OCI-LY7 (cell line): ENCODE results near the gene PSMG4. TPM values are rescaled to one million over a fixed set of nuclear protein-coding genes. Genes with fewer than 3 reads are reported as not detected.

Experiments used
- BruUV-seq: library from RNA; stranded (reverse); fragments of 400-500 nt; replicated peaks from 2 replicates; lab custom pipeline; 2021; lab: Mats Ljungman, UMichigan
- CTCF ChIA-PET: fragments of 300-600 bp; sonication (Branson Sonifier 250); formaldehyde crosslinking; loops from one replicate; lab custom pipeline; 2022; ENCODE audit warnings: antibody characterized with exemption; ENCODE audit not compliant: unreplicated experiment; lab: Charles Lee
- POLR2A ChIA-PET: fragments of 300-600 bp; sonication (Branson Sonifier 250); formaldehyde crosslinking; loops from one replicate; lab custom pipeline; 2022; ENCODE audit warnings: antibody characterized with exemption; lab: Charles Lee
- DNase-seq: peaks from one replicate; pipeline ENCODE4 v3.0.0-alpha.2; 2015; ENCODE audit warnings: low spot score
- H2AFZ ChIP-seq: fragments of 200-600 bp; sonication (generic), shearing (Covaris generic); 2 replicates; pipeline ENCODE4 v1.6.1; 2014; ENCODE audit warnings: mild to moderate bottlenecking, antibody characterized with exemption, low read length, moderate library complexity
- H3K27ac ChIP-seq: fragments of 200-600 bp; sonication (generic); 2 replicates; pipeline ENCODE4 v1.5.1; 2014; ENCODE audit warnings: mixed run types, low read depth, mild to moderate bottlenecking, moderate library complexity, low read length, inconsistent platforms; ENCODE audit not compliant: poor library complexity, severe bottlenecking
- H3K36me3 ChIP-seq: fragments of 200-600 bp; sonication (generic); 2 replicates; pipeline ENCODE4 v1.6.1; 2014; ENCODE audit warnings: mild to moderate bottlenecking, antibody characterized with exemption, low read length, moderate library complexity, mixed read lengths; ENCODE audit not compliant: insufficient read depth
- H3K4me1 ChIP-seq: fragments of 200-600 bp; sonication (generic); 2 replicates; pipeline ENCODE4 v1.5.1; 2014; ENCODE audit warnings: mild to moderate bottlenecking, low read length; ENCODE audit not compliant: insufficient read depth, poor library complexity, severe bottlenecking
- H3K4me2 ChIP-seq: fragments of 200-600 bp; sonication (generic); 2 replicates; pipeline ENCODE4 v1.6.1; 2014; ENCODE audit warnings: mild to moderate bottlenecking, low read length
- H3K4me3 ChIP-seq: fragments of 200-600 bp; sonication (generic); 2 replicates; pipeline ENCODE4 v1.5.1; 2014; ENCODE audit warnings: mild to moderate bottlenecking, low read depth, low read length; ENCODE audit not compliant: poor library complexity, severe bottlenecking
- H3K79me2 ChIP-seq: fragments of 200-600 bp; sonication (generic); 2 replicates; pipeline ENCODE4 v1.6.1; 2016; ENCODE audit warnings: low read depth, mild to moderate bottlenecking, low read length, moderate library complexity, mixed read lengths; ENCODE audit not compliant: insufficient read depth
- H3K9me2 ChIP-seq: fragments of 200-600 bp; sonication (generic); 2 replicates; pipeline ENCODE4 v1.6.1; 2016; ENCODE audit warnings: mild to moderate bottlenecking, low read length, mixed read lengths; ENCODE audit not compliant: insufficient read depth
- H3K9me3 ChIP-seq: fragments of 200-600 bp; sonication (generic); 2 replicates; pipeline ENCODE4 v1.6.1; 2014; ENCODE audit warnings: mild to moderate bottlenecking, mixed run types, low read length, mixed read lengths
- H4K20me1 ChIP-seq: fragments of 200-600 bp; sonication (generic); 2 replicates; pipeline ENCODE4 v1.6.1; 2014; ENCODE audit warnings: mild to moderate bottlenecking, antibody characterized with exemption, low read length, moderate library complexity, mixed read lengths; ENCODE audit not compliant: insufficient read depth
- CTCF ChIP-seq: fragments of 200-600 bp; sonication (generic); conservative IDR thresholded peaks from 2 replicates; pipeline ENCODE4 v1.5.1; 2014; ENCODE audit warnings: mild to moderate bottlenecking, antibody characterized with exemption, low read length, moderate library complexity, mixed read lengths
- EZH2phosphoT487 ChIP-seq: fragments of 200-600 bp; sonication (generic); IDR thresholded peaks from 2 replicates; pipeline ENCODE4 v1.6.1; 2018; ENCODE audit warnings: low read depth, borderline replicate concordance, mild to moderate bottlenecking, mixed run types, antibody characterized with exemption, low read length, moderate library complexity, mixed read lengths
- intact Hi-C: fragments of 100-400 bp; cut with micrococcal nuclease; formaldehyde crosslinking; loops from one replicate; pipeline ENCODE4 v1.10.0; 2022; ENCODE audit not compliant: unreplicated experiment
- total RNA-seq, 2 experiments: library from RNA; depleted of rRNA in 1 of 2; stranded (reverse); fragments of >200 nt in 1 of 2; shearing (Covaris generic) in 1 of 2; gene quantifications; 2 replicates each; pipeline ENCODE4 v1.2.3, GENCODE V29; 2014 to 2022

The PSMG4 gene
- total RNA-seq, 2 experiments from 2014 or later = 48.9 to 65.4 TPM

GRCh38 chr6:3258201-3258600 is 546 bp upstream of the PSMG4 start:
- Histone ChIP-seq H4K20me1 (no peaks in the 10 kb centered on the region; the same call in 1 of the 2 replicates), H3K79me2 (peaks cover 41% of the 10 kb centered on the region), H3K27ac (no peak overlapping the region), H2AFZ (peak overlapping the region; percentile 28; the same call in 1 of the 2 replicates), H3K9me3 (no peaks in the 10 kb centered on the region), H3K9me2 (no peaks in the 10 kb centered on the region), H3K4me1 (peaks cover 15% of the 10 kb centered on the region), H3K36me3 (peaks cover 24% of the 10 kb centered on the region; the same call in 1 of the 2 replicates), H3K4me3 (peak overlapping the region; percentile 95), H3K4me2 (peak overlapping the region; percentile 69)
- intact Hi-C loops = loop anchor here (2.0 to 5.0 kb wide), 4 partner anchors 95 to 261 kb away; partner anchors contain the start of genes NQO2 and RIPK1
- TF ChIP-seq EZH2phosphoT487 (no peak), CTCF (no peak)
- POLR2A ChIA-PET = interaction anchor here (1.0 to 1.7 kb wide), 4 partner anchors 92 to 183 kb away, joined by 3 to 5 read pairs (median 4); no protein-coding TSS in a partner anchor
- no TSS peak for BruUV-seq
- DNase-seq = no peak
- CTCF ChIA-PET = no interaction called here

DNA sequence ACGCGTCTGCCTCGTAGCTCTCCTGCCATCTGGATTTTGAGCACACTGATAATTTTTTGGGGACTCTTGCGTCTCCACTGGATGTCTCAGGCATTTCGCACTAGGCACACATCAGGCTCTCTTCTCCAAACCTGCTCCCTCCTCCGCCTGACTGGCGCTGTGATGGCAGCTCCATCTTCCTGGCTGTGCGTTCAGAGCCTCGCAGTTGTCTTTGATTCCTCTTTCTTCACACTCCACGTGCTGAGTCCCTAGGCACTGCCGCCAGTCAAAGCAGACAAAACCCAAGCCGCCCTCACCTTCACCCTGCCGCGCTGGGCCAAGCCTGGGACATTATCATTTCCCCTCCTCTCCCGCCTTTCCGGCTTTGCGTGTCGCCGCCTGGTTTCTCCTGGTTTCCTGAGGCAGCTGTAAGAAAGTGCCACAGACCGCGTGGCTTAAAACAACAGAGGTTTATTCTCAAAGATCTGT is 778 bp downstream of the PSMG4 start:
- Histone ChIP-seq H3K4me3 (peak overlapping the region; percentile 95), H2AFZ (peak overlapping the region; percentile 41; the same call in 1 of the 2 replicates), H3K4me2 (peak overlapping the region; percentile 76), H3K36me3 (peaks cover 37% of the 10 kb centered on the region), H3K4me1 (peaks cover 15% of the 10 kb centered on the region), H3K9me2 (no peaks in the 10 kb centered on the region), H3K9me3 (no peaks in the 10 kb centered on the region), H3K27ac (peak overlapping the region; percentile 49), H3K79me2 (peaks cover 41% of the 10 kb centered on the region), H4K20me1 (no peaks in the 10 kb centered on the region; the same call in 1 of the 2 replicates)
- no peak for TF ChIP-seq CTCF
- no peak for TF ChIP-seq EZH2phosphoT487
- DNase-seq = peak; percentile 67
- CTCF ChIA-PET = no interaction called here
- BruUV-seq = no TSS peak
- intact Hi-C loops = loop anchor here (2.0 to 5.0 kb wide), 4 partner anchors 97 to 262 kb away; partner anchors contain the start of genes NQO2 and RIPK1
- POLR2A ChIA-PET = interaction anchor here (0.6 to 1.7 kb wide), 7 partner anchors 9 to 758 kb away, joined by 3 to 5 read pairs (median 4); no protein-coding TSS in a partner anchor

DNA sequence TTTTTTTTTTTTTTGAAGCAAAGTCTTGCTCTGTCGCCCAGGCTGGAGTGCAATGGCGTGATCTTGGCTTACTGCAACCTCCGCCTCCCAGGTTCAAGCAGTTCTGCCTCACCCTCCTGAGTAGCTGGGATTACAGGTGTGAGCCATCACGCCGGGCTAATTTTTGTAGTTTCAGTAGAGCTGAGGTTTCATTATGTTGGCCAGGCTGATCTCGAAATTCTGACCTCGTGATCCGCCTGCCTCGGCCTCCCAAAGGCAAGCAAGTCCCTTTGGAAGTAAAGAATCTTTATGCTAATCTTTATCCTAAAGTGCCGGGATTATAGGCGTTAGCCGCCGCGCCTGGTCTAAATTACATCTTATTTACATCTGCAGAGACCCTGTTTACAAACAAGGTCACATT is 1.5 kb downstream of the PSMG4 start:
- intact Hi-C loops = no loop called here
- BruUV-seq = TSS peak; percentile 62
- ChIA-PET CTCF (interaction anchor here (0.5 kb wide), 1 partner anchor 8 kb away, joined by 3 read pairs; no protein-coding TSS in a partner anchor), POLR2A (interaction anchor here (0.9 to 1.7 kb wide), 5 partner anchors 9 to 31 kb away, joined by 3 to 4 read pairs (median 4); no protein-coding TSS in a partner anchor)
- H2AFZ ChIP-seq = no peak overlapping the region
- H3K36me3 ChIP-seq = peaks cover 45% of the 10 kb centered on the region
- no peaks in the 10 kb centered on the region for H3K9me2 ChIP-seq
- TF ChIP-seq CTCF = no peak
- TF ChIP-seq EZH2phosphoT487 = no peak
- no peaks in the 10 kb centered on the region; the same call in 1 of the 2 replicates for H4K20me1 ChIP-seq
- no peak for DNase-seq
- H3K9me3 ChIP-seq = no peaks in the 10 kb centered on the region
- peaks cover 41% of the 10 kb centered on the region for H3K79me2 ChIP-seq
- H3K27ac ChIP-seq = no peak overlapping the region
- peak overlapping the region; percentile 57 for H3K4me2 ChIP-seq
- H3K4me3 ChIP-seq = peak overlapping the region; percentile 95
- H3K4me1 ChIP-seq = peaks cover 15% of the 10 kb centered on the region
